Measurements from ENCODE around the gene BATF3.
A peak's percentile ranks its signal among the peaks of the same experiment; 100 is the strongest.

The BATF3 gene

GRCh38 chr1:212678456-212679410 is 20.9 kb downstream of the BATF3 start:
- Histone ChIP-seq H3K36me3 (ENCODE audit: insufficient read depth, low read length) (no peaks in the 10 kb centered on the region), H3K4me1 (ENCODE audit: control insufficient read depth, insufficient read depth, low read length) (no peaks in the 10 kb centered on the region), H3K4me2 (ENCODE audit: low read length) (no peak overlapping the region), H3K9ac (ENCODE audit: low read depth, low read length) (no peak overlapping the region), H3K4me3 (ENCODE audit: low read length) (no peak overlapping the region), H3K9me3 (replicated peaks; ENCODE audit: low read length) (no peaks in the 10 kb centered on the region), H3K27me3 (ENCODE audit: control insufficient read depth, insufficient read depth, low read length) (peaks cover 9% of the 10 kb centered on the region)

- Histone ChIP-seq H3K36me3 (ENCODE audit: insufficient read depth, low read length) (no peaks in the 10 kb centered on the region), H3K4me1 (ENCODE audit: control insufficient read depth, insufficient read depth, low read length) (no peaks in the 10 kb centered on the region), H3K4me3 (ENCODE audit: low read length) (no peak overlapping the region), H3K9me3 (replicated peaks; ENCODE audit: low read length) (no peaks in the 10 kb centered on the region), H3K9ac (ENCODE audit: low read depth, low read length) (no peak overlapping the region), H3K4me2 (ENCODE audit: low read length) (no peak overlapping the region), H3K27me3 (ENCODE audit: control insufficient read depth, insufficient read depth, low read length) (peaks cover 9% of the 10 kb centered on the region)
Measured at GRCh38 chr1:212677573-212677972, 22.1 kb downstream of the BATF3 start.

- H3K4me3 ChIP-seq (ENCODE audit: low read length): no peak overlapping the region
- H3K4me1 ChIP-seq (ENCODE audit: control insufficient read depth, insufficient read depth, low read length): peaks cover under 1% of the 10 kb centered on the region
- H3K36me3 ChIP-seq (ENCODE audit: insufficient read depth, low read length): no peaks in the 10 kb centered on the region
- peaks cover 9% of the 10 kb centered on the region for H3K27me3 ChIP-seq (ENCODE audit: control insufficient read depth, insufficient read depth, low read length)
- H3K9me3 ChIP-seq (replicated peaks; ENCODE audit: low read length): no peaks in the 10 kb centered on the region
- no peak overlapping the region for H3K4me2 ChIP-seq (ENCODE audit: low read length)
- no peak overlapping the region for H3K9ac ChIP-seq (ENCODE audit: low read depth, low read length)
Measured at GRCh38 chr1:212677136-212677535, 22.5 kb downstream of the BATF3 start.

- no peaks in the 10 kb centered on the region for H3K36me3 ChIP-seq (ENCODE audit: insufficient read depth, low read length)
- peaks cover 9% of the 10 kb centered on the region for H3K27me3 ChIP-seq (ENCODE audit: control insufficient read depth, insufficient read depth, low read length)
- H3K4me1 ChIP-seq (ENCODE audit: control insufficient read depth, insufficient read depth, low read length): peaks cover 15% of the 10 kb centered on the region
- no peak overlapping the region for H3K4me3 ChIP-seq (ENCODE audit: low read length)
- no peaks in the 10 kb centered on the region for H3K9me3 ChIP-seq (replicated peaks; ENCODE audit: low read length)
- H3K4me2 ChIP-seq (ENCODE audit: low read length): no peak overlapping the region
- H3K9ac ChIP-seq (ENCODE audit: low read depth, low read length): no peak overlapping the region
Measured at GRCh38 chr1:212675675-212676074, 24.0 kb downstream of the BATF3 start.

GRCh38 chr1:212674872-212675271 is 24.8 kb downstream of the BATF3 start:
- no peak overlapping the region for H3K9ac ChIP-seq (ENCODE audit: low read depth, low read length)
- H3K4me3 ChIP-seq (ENCODE audit: low read length): no peak overlapping the region
- H3K36me3 ChIP-seq (ENCODE audit: insufficient read depth, low read length): no peaks in the 10 kb centered on the region
- peaks cover 15% of the 10 kb centered on the region for H3K4me1 ChIP-seq (ENCODE audit: control insufficient read depth, insufficient read depth, low read length)
- H3K4me2 ChIP-seq (ENCODE audit: low read length): no peak overlapping the region
- H3K27me3 ChIP-seq (ENCODE audit: control insufficient read depth, insufficient read depth, low read length): peaks cover 9% of the 10 kb centered on the region
- H3K9me3 ChIP-seq (replicated peaks; ENCODE audit: low read length): no peaks in the 10 kb centered on the region

GRCh38 chr1:212671342-212672031 is 28.2 kb downstream of the BATF3 start:
- Histone ChIP-seq H3K9ac (ENCODE audit: low read depth, low read length) (peak overlapping the region; percentile 50), H3K27me3 (ENCODE audit: control insufficient read depth, insufficient read depth, low read length) (no peaks in the 10 kb centered on the region), H3K4me3 (ENCODE audit: low read length) (peak overlapping the region; percentile 48), H3K36me3 (ENCODE audit: insufficient read depth, low read length) (no peaks in the 10 kb centered on the region), H3K4me2 (ENCODE audit: low read length) (peak overlapping the region; percentile 78), H3K4me1 (ENCODE audit: control insufficient read depth, insufficient read depth, low read length) (peaks cover 41% of the 10 kb centered on the region), H3K9me3 (replicated peaks; ENCODE audit: low read length) (no peaks in the 10 kb centered on the region)

GRCh38 chr1:212670882-212671281 is 28.8 kb downstream of the BATF3 start:
- Histone ChIP-seq H3K4me1 (ENCODE audit: control insufficient read depth, insufficient read depth, low read length) (peaks cover 42% of the 10 kb centered on the region), H3K27me3 (ENCODE audit: control insufficient read depth, insufficient read depth, low read length) (no peaks in the 10 kb centered on the region), H3K36me3 (ENCODE audit: insufficient read depth, low read length) (no peaks in the 10 kb centered on the region), H3K4me2 (ENCODE audit: low read length) (peak overlapping the region; percentile 78), H3K4me3 (ENCODE audit: low read length) (no peak overlapping the region), H3K9me3 (replicated peaks; ENCODE audit: low read length) (no peaks in the 10 kb centered on the region), H3K9ac (ENCODE audit: low read depth, low read length) (peak overlapping the region; percentile 50)

- Histone ChIP-seq H3K36me3 (ENCODE audit: insufficient read depth, low read length) (no peaks in the 10 kb centered on the region), H3K4me2 (ENCODE audit: low read length) (no peak overlapping the region), H3K4me3 (ENCODE audit: low read length) (no peak overlapping the region), H3K9me3 (replicated peaks; ENCODE audit: low read length) (no peaks in the 10 kb centered on the region), H3K27me3 (ENCODE audit: control insufficient read depth, insufficient read depth, low read length) (no peaks in the 10 kb centered on the region), H3K4me1 (ENCODE audit: control insufficient read depth, insufficient read depth, low read length) (peaks cover 46% of the 10 kb centered on the region), H3K9ac (ENCODE audit: low read depth, low read length) (no peak overlapping the region)
Measured at GRCh38 chr1:212670301-212670700, 29.3 kb downstream of the BATF3 start.

- H3K9ac ChIP-seq (ENCODE audit: low read depth, low read length): no peak overlapping the region
- H3K9me3 ChIP-seq (replicated peaks; ENCODE audit: low read length): no peaks in the 10 kb centered on the region
- H3K4me1 ChIP-seq (ENCODE audit: control insufficient read depth, insufficient read depth, low read length): peaks cover 46% of the 10 kb centered on the region
- H3K4me3 ChIP-seq (ENCODE audit: low read length): no peak overlapping the region
- no peak overlapping the region for H3K4me2 ChIP-seq (ENCODE audit: low read length)
- no peaks in the 10 kb centered on the region for H3K27me3 ChIP-seq (ENCODE audit: control insufficient read depth, insufficient read depth, low read length)
- no peaks in the 10 kb centered on the region for H3K36me3 ChIP-seq (ENCODE audit: insufficient read depth, low read length)
Measured at GRCh38 chr1:212669600-212669999, 30.0 kb downstream of the BATF3 start.

GRCh38 chr1:212669102-212669501 is 30.5 kb downstream of the BATF3 start:
- Histone ChIP-seq H3K4me1 (ENCODE audit: control insufficient read depth, insufficient read depth, low read length) (peaks cover 46% of the 10 kb centered on the region), H3K27me3 (ENCODE audit: control insufficient read depth, insufficient read depth, low read length) (peaks cover 3% of the 10 kb centered on the region), H3K9me3 (replicated peaks; ENCODE audit: low read length) (no peaks in the 10 kb centered on the region), H3K36me3 (ENCODE audit: insufficient read depth, low read length) (no peaks in the 10 kb centered on the region), H3K4me3 (ENCODE audit: low read length) (no peak overlapping the region), H3K4me2 (ENCODE audit: low read length) (no peak overlapping the region), H3K9ac (ENCODE audit: low read depth, low read length) (peak overlapping the region; percentile 79)

GRCh38 chr1:212668477-212668876 is 31.2 kb downstream of the BATF3 start:
- Histone ChIP-seq H3K4me1 (ENCODE audit: control insufficient read depth, insufficient read depth, low read length) (peaks cover 46% of the 10 kb centered on the region), H3K4me3 (ENCODE audit: low read length) (peak overlapping the region; percentile 54), H3K27me3 (ENCODE audit: control insufficient read depth, insufficient read depth, low read length) (peaks cover 3% of the 10 kb centered on the region), H3K36me3 (ENCODE audit: insufficient read depth, low read length) (no peaks in the 10 kb centered on the region), H3K9ac (ENCODE audit: low read depth, low read length) (peak overlapping the region; percentile 79), H3K4me2 (ENCODE audit: low read length) (peak overlapping the region; percentile 78), H3K9me3 (replicated peaks; ENCODE audit: low read length) (no peaks in the 10 kb centered on the region)

All from skeletal muscle satellite cell (primary cell).